CD4-positive, CD25-positive, alpha-beta regulatory T cell (primary cell): ENCODE results near the gene PKHD1. TPM values are rescaled to one million over a fixed set of nuclear protein-coding genes. Genes with fewer than 3 reads are reported as not detected.
A peak's percentile ranks its signal among the peaks of the same experiment; 100 is the strongest.

Experiments
- ATAC-seq, 2 donors: fragments of 150-1000 bp; cut with Tn5 transposase; one replicate each; pipeline ENCODE4 v1.10.0; 2021; ENCODE audit warnings: low read depth in 2 of 2, moderate number of reproducible peaks in 2 of 2, moderate library complexity in 1 of 2
- DNase-seq, 3 donors: peaks; one replicate each; pipeline versions ENCODE4 v3.0.0 to v3.0.0-alpha.2; 2012 to 2022; ENCODE audit warnings: mixed read lengths in 1 of 3
- H3K27ac ChIP-seq: one replicate; pipeline ENCODE4 v1.7.0; 2013; ENCODE audit warnings: mild to moderate bottlenecking, low read length; ENCODE audit not compliant: insufficient read depth, poor library complexity, severe bottlenecking
- H3K27me3 ChIP-seq: one replicate; pipeline ENCODE4 v1.7.0; 2013; ENCODE audit warnings: low read length; ENCODE audit not compliant: control insufficient read depth, insufficient read depth
- H3K36me3 ChIP-seq: one replicate; pipeline ENCODE4 v1.7.0; 2013; ENCODE audit warnings: mild to moderate bottlenecking, low read length, moderate library complexity; ENCODE audit not compliant: control insufficient read depth, insufficient read depth
- H3K4me1 ChIP-seq: 2 replicates; pipeline ENCODE4 v1.7.0; 2013; ENCODE audit warnings: mild to moderate bottlenecking, low read length; ENCODE audit not compliant: insufficient read depth, control insufficient read depth, poor library complexity, severe bottlenecking
- H3K4me3 ChIP-seq: one replicate; pipeline ENCODE4 v1.7.0; 2013; ENCODE audit warnings: low read depth, mild to moderate bottlenecking, low read length, moderate library complexity
- H3K9me3 ChIP-seq, 2 experiments: 1 replicate in 1 of 2; 2 replicates in 1 of 2; pipeline ENCODE4 v1.7.0; 2013; ENCODE audit warnings: low read length in 2 of 2, mild to moderate bottlenecking in 1 of 2, moderate library complexity in 1 of 2; ENCODE audit not compliant: control insufficient read depth in 2 of 2
- H3K27ac Mint-ChIP-seq, 3 donors: one replicate each; pipeline ENCODE4 v1.8.0; 2020 to 2022; ENCODE audit warnings: mild to moderate bottlenecking in 3 of 3, mixed read lengths in 3 of 3, moderate library complexity in 2 of 3
- H3K27me3 Mint-ChIP-seq: one replicate; pipeline ENCODE4 v1.8.0; 2022; ENCODE audit warnings: mild to moderate bottlenecking, mixed read lengths
- H3K36me3 Mint-ChIP-seq: one replicate; pipeline ENCODE4 v1.8.0; 2020; ENCODE audit warnings: mixed read lengths
- H3K4me1 Mint-ChIP-seq, 4 donors: one replicate each; pipeline ENCODE4 v1.8.0; 2020 to 2022; ENCODE audit warnings: mixed read lengths in 4 of 4, mild to moderate bottlenecking in 1 of 4
- H3K4me3 Mint-ChIP-seq, 4 donors: one replicate each; pipeline ENCODE4 v1.8.0; 2020 to 2022; ENCODE audit warnings: mild to moderate bottlenecking in 4 of 4, mixed read lengths in 4 of 4, moderate library complexity in 3 of 4
- H3K9me3 Mint-ChIP-seq, 7 donors: one replicate each; pipeline ENCODE4 v1.8.0; 2020 to 2022; ENCODE audit warnings: mixed read lengths in 7 of 7, mild to moderate bottlenecking in 3 of 7, moderate library complexity in 2 of 7
- polyA plus RNA-seq, 4 donors: library from polyadenylated mRNA; unstranded; fragments of 300-500 nt; fragmentation: Illumina TruSeq; gene quantifications; one replicate each; pipeline ENCODE4 v1.2.3, GENCODE V29; 2021
- total RNA-seq: library from RNA; stranded (reverse); gene quantifications from one replicate; pipeline ENCODE4 v1.2.3, GENCODE V29; 2022

PKHD1 gene
- total and polyA plus RNA-seq, 5 donors from 2014 or later: 0.02 TPM; not detected in 4

DNA sequence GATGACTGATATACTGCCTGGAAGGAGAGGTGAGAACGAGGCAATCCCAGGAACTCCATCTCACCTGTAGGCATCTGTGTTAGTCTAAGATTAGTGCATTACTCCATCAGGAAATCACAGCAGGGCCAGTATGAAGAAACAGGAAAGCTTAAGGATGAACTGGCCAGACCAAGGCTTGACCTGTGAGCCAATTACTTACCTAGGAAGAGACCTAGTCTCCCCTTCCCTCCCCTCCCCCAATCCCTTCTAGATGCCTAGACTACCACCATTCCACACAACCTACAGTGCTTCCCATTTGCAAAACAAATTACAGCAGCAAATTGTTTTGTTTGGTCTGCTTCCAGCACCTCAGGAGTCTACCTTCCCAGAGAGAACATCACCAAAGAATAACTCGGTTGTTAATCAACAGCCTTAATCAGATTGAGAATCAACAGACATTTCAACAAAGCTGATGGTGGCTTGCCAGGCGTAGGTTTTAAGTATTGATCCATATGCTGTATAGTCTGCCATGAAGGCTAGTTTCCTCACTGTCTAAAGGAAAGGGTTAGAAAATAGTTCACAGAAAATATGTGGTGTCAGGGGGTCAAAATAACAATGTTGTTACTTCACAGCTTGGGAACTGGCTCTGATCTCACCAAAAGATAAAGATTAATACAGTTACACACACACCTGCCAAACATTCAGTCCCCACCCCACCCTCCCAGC lies 10.1 kb downstream of the PKHD1 start:
- ATAC-seq (no peak), DNase-seq (no peak)
- peaks cover 34% of the 10 kb centered on the region for H3K27me3 Mint-ChIP-seq
- H3K27ac ChIP-seq: no peak overlapping the region
- peaks cover 8% of the 10 kb centered on the region for H3K27me3 ChIP-seq
- no peak overlapping the region for H3K4me3 ChIP-seq
- H3K4me3 Mint-ChIP-seq: no peak overlapping the region
- no peaks in the 10 kb centered on the region for H3K36me3 ChIP-seq
- H3K36me3 Mint-ChIP-seq: no peaks in the 10 kb centered on the region
- H3K27ac Mint-ChIP-seq: no peak overlapping the region
- no peaks in the 10 kb centered on the region for H3K9me3 Mint-ChIP-seq
- H3K9me3 ChIP-seq: no peaks in the 10 kb centered on the region
- H3K4me1 ChIP-seq: no peaks in the 10 kb centered on the region
- H3K4me1 Mint-ChIP-seq: no peaks in the 10 kb centered on the region

DNA sequence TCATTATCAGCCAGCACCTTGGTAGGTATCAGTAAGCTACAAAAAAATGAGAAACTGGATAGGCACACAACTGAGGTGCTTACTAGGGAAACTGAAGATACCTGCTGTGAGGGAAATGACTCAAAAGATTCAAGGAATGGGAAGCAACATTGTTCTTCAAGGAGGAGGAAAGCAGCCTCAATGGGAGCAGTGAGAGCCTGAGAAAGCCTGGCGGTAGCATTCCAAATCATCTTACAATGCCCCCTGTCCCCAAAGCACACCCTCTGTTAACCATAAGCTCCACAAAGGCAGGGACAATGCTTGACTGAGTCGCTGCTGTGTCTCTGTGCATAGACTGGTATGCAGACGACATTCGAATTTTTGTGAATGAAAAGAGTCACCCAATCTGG lies 10.6 kb downstream of the PKHD1 start:
- Histone ChIP-seq H3K4me3 (no peak overlapping the region), H3K27ac (no peak overlapping the region), H3K36me3 (no peaks in the 10 kb centered on the region), H3K4me1 (no peaks in the 10 kb centered on the region), H3K9me3 (no peaks in the 10 kb centered on the region), H3K27me3 (peaks cover 6% of the 10 kb centered on the region)
- no peak overlapping the region for H3K27ac Mint-ChIP-seq
- DNase-seq: no peak
- no peaks in the 10 kb centered on the region for H3K4me1 Mint-ChIP-seq
- peaks cover 34% of the 10 kb centered on the region for H3K27me3 Mint-ChIP-seq
- ATAC-seq: no peak
- H3K4me3 Mint-ChIP-seq: no peak overlapping the region
- no peaks in the 10 kb centered on the region for H3K9me3 Mint-ChIP-seq
- H3K36me3 Mint-ChIP-seq: no peaks in the 10 kb centered on the region

DNA sequence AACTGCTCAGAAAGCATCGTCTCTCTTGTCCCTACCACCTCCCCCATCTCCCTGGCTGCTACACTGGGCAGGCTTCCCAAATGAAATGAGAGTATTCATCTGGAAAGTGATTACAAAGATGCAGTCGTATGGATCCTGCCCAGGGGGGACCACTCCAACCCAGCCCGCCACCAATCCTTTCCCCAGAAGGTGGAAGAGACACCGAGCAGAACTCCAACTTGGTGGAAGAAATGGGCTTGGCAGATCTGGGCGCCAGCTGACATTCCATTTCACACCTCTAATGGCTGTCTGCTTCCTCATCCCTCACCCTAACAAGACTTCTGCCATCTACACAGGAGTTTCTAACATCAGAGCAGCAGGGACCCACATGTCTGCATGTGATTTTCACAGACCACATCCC lies 12.7 kb downstream of the PKHD1 start:
- no peaks in the 10 kb centered on the region for H3K9me3 ChIP-seq
- Mint-ChIP-seq H3K4me1 (no peaks in the 10 kb centered on the region), H3K9me3 (no peaks in the 10 kb centered on the region), H3K27ac (no peak overlapping the region), H3K27me3 (peaks cover 34% of the 10 kb centered on the region), H3K36me3 (no peaks in the 10 kb centered on the region), H3K4me3 (no peak overlapping the region)
- DNase-seq: no peak
- no peak for ATAC-seq
- H3K27ac ChIP-seq: no peak overlapping the region
- no peaks in the 10 kb centered on the region for H3K36me3 ChIP-seq
- H3K4me1 ChIP-seq: no peaks in the 10 kb centered on the region
- H3K27me3 ChIP-seq: peaks cover 4% of the 10 kb centered on the region
- no peak overlapping the region for H3K4me3 ChIP-seq

DNA sequence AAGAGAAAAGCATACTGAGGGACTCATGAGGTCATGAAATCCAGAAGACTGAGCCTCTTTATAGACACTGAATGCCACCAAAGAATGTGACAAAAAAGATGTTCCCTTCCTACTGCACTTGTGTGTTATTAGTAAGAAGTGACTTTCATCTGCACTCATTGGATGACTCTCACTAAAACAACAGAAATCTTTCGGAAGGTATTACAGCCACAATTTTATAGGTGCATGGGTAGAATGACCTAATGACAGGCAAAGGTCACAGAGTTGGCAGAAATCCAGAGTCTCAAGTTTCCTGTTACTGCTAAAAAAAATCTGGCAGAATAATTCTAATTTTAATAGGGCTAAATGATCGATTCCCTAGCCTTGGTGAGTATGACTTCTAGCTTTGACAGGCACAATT lies 13.3 kb downstream of the PKHD1 start:
- no peak overlapping the region for H3K27ac ChIP-seq
- H3K4me3 ChIP-seq: no peak overlapping the region
- no peaks in the 10 kb centered on the region for H3K4me1 ChIP-seq
- no peaks in the 10 kb centered on the region for H3K9me3 ChIP-seq
- H3K27me3 Mint-ChIP-seq: peaks cover 29% of the 10 kb centered on the region
- no peak for ATAC-seq
- no peak for DNase-seq
- no peak overlapping the region for H3K27ac Mint-ChIP-seq
- H3K4me1 Mint-ChIP-seq: no peaks in the 10 kb centered on the region
- H3K4me3 Mint-ChIP-seq: no peak overlapping the region
- H3K36me3 ChIP-seq: no peaks in the 10 kb centered on the region
- no peaks in the 10 kb centered on the region for H3K9me3 Mint-ChIP-seq
- H3K36me3 Mint-ChIP-seq: no peaks in the 10 kb centered on the region
- peaks cover 4% of the 10 kb centered on the region for H3K27me3 ChIP-seq

DNA sequence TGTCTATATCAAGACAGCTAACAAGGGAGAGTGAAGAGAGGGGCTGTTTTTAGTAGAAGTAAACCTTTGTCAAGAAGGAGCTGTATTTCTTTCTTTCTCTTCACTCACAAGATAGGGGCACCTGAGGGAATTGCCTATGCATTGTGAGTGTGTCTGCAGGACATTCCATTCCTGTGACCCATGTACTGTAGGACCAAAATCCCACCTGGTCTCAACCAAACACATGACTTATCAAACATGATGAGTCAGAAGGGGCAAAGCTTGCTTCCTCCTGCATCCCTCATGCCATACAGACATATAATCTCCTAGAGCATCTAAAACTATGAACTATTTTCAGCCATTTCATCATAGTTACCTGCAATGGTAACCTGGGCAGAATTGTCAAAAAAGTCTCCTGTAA lies 21.8 kb downstream of the PKHD1 start:
- ATAC-seq (no peak), DNase-seq (no peak)
- Mint-ChIP-seq H3K9me3 (no peaks in the 10 kb centered on the region), H3K4me1 (peaks cover 1 to 13% (median 7%) of the 10 kb centered on the region in 4 donors), H3K27ac (peak overlapping the region in 1 of 3 donors; percentile 27), H3K27me3 (peaks cover 8% of the 10 kb centered on the region), H3K36me3 (no peaks in the 10 kb centered on the region), H3K4me3 (no peak overlapping the region)
- Histone ChIP-seq H3K9me3 (no peaks in the 10 kb centered on the region), H3K36me3 (no peaks in the 10 kb centered on the region), H3K4me3 (no peak overlapping the region), H3K27ac (no peak overlapping the region), H3K27me3 (peaks cover 3% of the 10 kb centered on the region), H3K4me1 (peaks cover 9% of the 10 kb centered on the region)

DNA sequence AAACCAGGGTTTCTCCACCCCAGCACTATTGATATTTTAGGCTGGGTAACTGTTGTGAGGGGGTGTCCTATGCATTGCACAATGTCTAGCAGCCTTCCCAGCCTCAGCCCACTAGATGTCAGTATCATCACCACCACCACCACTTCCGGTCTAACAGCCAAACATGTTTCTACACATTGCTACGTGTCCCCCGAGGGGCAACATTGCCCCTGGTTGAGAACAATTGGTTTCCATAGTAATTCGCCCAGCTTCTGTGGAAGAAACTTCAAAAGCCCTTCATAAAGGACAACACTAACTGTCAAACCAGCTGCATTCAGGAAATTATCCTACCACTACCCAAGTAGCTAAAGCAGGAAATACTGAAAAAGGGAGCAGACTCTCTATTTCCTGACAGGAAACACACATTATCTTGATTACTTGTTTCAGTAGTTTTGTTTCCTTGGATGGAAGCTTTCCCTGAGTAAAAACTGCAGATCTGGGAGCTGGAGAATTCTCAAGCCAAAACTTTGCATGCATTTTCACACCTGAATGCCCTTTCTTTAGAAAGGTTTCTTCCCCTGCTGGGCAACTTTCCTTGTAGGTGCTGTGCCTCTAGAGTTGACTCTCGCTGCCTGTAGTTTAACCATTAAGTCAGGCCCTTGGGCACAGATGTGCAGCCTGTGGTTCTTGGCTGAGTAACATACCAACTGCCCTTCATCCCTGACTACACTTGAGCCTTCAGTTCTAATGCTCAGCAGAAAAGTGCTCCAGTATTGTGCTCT lies 23.6 kb downstream of the PKHD1 start:
- DNase-seq (peak; percentile 13 to 81 (median 63)), ATAC-seq (peak; percentile 85 to 91)
- Mint-ChIP-seq H3K36me3 (no peaks in the 10 kb centered on the region), H3K9me3 (no peaks in the 10 kb centered on the region), H3K27ac (peak overlapping the region; percentile 47 to 91 (median 57)), H3K4me1 (peaks cover 1 to 13% (median 7%) of the 10 kb centered on the region in 4 donors), H3K4me3 (peak overlapping the region; percentile 23 to 84 (median 79)), H3K27me3 (peaks cover 4% of the 10 kb centered on the region)
- Histone ChIP-seq H3K36me3 (no peaks in the 10 kb centered on the region), H3K4me1 (peaks cover 9% of the 10 kb centered on the region), H3K27me3 (peaks cover 4% of the 10 kb centered on the region), H3K4me3 (peak overlapping the region; percentile 76), H3K27ac (no peak overlapping the region), H3K9me3 (no peaks in the 10 kb centered on the region)

DNA sequence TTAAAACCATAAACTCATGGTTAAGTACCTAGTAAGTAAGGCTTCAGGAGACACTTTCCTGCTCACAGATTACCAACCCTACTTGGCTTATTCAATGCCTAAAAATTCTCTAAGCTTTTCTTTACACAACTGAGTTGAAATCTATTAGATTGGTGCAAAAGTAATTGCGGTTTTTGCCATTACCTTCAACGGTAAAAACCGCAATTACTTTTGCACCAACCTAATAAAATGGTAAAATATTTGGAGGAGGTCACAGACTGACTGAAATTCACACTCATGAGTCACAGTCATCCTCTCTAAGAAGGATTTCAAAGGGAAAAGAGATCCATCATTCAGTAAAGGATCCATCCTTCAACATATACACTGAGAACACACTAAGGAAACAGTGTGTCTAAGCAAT lies 25.9 kb downstream of the PKHD1 start:
- Histone ChIP-seq H3K36me3 (no peaks in the 10 kb centered on the region), H3K4me1 (peaks cover 9% of the 10 kb centered on the region), H3K9me3 (no peaks in the 10 kb centered on the region), H3K27ac (no peak overlapping the region), H3K4me3 (no peak overlapping the region), H3K27me3 (peaks cover 3% of the 10 kb centered on the region)
- H3K27me3 Mint-ChIP-seq: peaks cover 7% of the 10 kb centered on the region
- H3K9me3 Mint-ChIP-seq: no peaks in the 10 kb centered on the region
- ATAC-seq: no peak
- no peaks in the 10 kb centered on the region for H3K36me3 Mint-ChIP-seq
- no peak for DNase-seq
- H3K27ac Mint-ChIP-seq: no peak overlapping the region
- H3K4me1 Mint-ChIP-seq: peaks cover 1 to 13% (median 7%) of the 10 kb centered on the region in 4 donors
- H3K4me3 Mint-ChIP-seq: no peak overlapping the region
